SU-DHL-6 (cell line): ENCODE results near the gene KRTAP21-3.

Experiments used
- H2AFZ ChIP-seq: fragments of 200-600 bp; sonication (generic); 2 replicates; pipeline ENCODE4 v1.6.1; 2014; ENCODE audit warnings: low read depth, mild to moderate bottlenecking, moderate library complexity, mixed read lengths, antibody characterized with exemption, low read length; ENCODE audit not compliant: severe bottlenecking
- H3F3A ChIP-seq: fragments of 200-600 bp; shearing (Covaris generic); 2 replicates; pipeline ENCODE4 v1.6.0; 2016; ENCODE audit warnings: antibody characterized with exemption, mild to moderate bottlenecking; ENCODE audit not compliant: insufficient read depth
- H3K27ac ChIP-seq: fragments of 200-600 bp; sonication (generic); 2 replicates; pipeline ENCODE4 v1.5.1; 2016; ENCODE audit warnings: low read depth, mild to moderate bottlenecking, low read length, moderate library complexity, mixed read lengths
- H3K27me3 ChIP-seq: fragments of 200-600 bp; sonication (generic), shearing (Covaris generic); 2 replicates; pipeline ENCODE4 v1.6.0; 2014; ENCODE audit warnings: mild to moderate bottlenecking, low read length
- H3K36me3 ChIP-seq: fragments of 200-600 bp; sonication (generic); 2 replicates; pipeline ENCODE4 v1.6.1; 2014; ENCODE audit warnings: mild to moderate bottlenecking, low read length, mixed read lengths
- H3K4me2 ChIP-seq: fragments of 300-600, 200-600 bp; shearing (Covaris generic), sonication (generic); 2 replicates; pipeline ENCODE4 v1.6.0; 2014; ENCODE audit warnings: low read length, low read depth, mild to moderate bottlenecking; ENCODE audit not compliant: poor library complexity, severe bottlenecking
- H3K4me3 ChIP-seq: fragments of 200-600 bp; sonication (generic); 2 replicates; pipeline ENCODE4 v1.5.1; 2014; ENCODE audit warnings: antibody characterized with exemption, low read length, mild to moderate bottlenecking, mixed read lengths; ENCODE audit not compliant: insufficient read depth, poor library complexity, severe bottlenecking
- H3K79me2 ChIP-seq: fragments of 200-600 bp; sonication (generic); 2 replicates; pipeline ENCODE4 v1.6.1; 2014; ENCODE audit warnings: mild to moderate bottlenecking, low read length, moderate library complexity; ENCODE audit not compliant: insufficient read depth
- H3K9ac ChIP-seq: fragments of 200-600 bp; sonication (generic); 2 replicates; pipeline ENCODE4 v1.7.0; 2014; ENCODE audit warnings: mild to moderate bottlenecking, low read length
- H3K9me2 ChIP-seq: fragments of 200-600 bp; sonication (generic); replicated peaks from 2 replicates; pipeline ENCODE4 v1.6.1; 2014; ENCODE audit warnings: low read length; ENCODE audit not compliant: insufficient read depth
- H3K9me3 ChIP-seq: fragments of 200-600 bp; sonication (generic); 2 replicates; pipeline ENCODE4 v1.6.1; 2014; ENCODE audit warnings: low read length, mixed read lengths; ENCODE audit not compliant: insufficient read depth
- H4K20me1 ChIP-seq: fragments of 200-600 bp; sonication (generic); 2 replicates; pipeline ENCODE4 v1.6.1; 2014; ENCODE audit warnings: low read depth, mild to moderate bottlenecking, antibody characterized with exemption, low read length, moderate library complexity, mixed read lengths
- CTCF ChIP-seq: fragments of 200-600 bp; sonication (generic); IDR thresholded peaks from one replicate; pipeline ENCODE4 v1.5.1; 2017; ENCODE audit warnings: antibody characterized with exemption, mild to moderate bottlenecking, low read length, moderate library complexity; ENCODE audit not compliant: insufficient read depth, poor library complexity, severe bottlenecking
- EZH2phosphoT487 ChIP-seq: fragments of 200-600 bp; sonication (generic), shearing (Covaris generic); conservative IDR thresholded peaks from 2 replicates; pipeline ENCODE4 v1.6.1; 2018; ENCODE audit warnings: mild to moderate bottlenecking, antibody characterized with exemption, low read length, moderate library complexity, mixed read lengths

KRTAP21-3 gene

GRCh38 chr21:30726726-30727125 lies 8.1 kb upstream of the KRTAP21-3 start:
- Histone ChIP-seq H3K4me2 (no peak overlapping the region), H3K36me3 (no peaks in the 10 kb centered on the region), H3K4me3 (no peak overlapping the region), H3K27me3 (no peaks in the 10 kb centered on the region), H2AFZ (no peak overlapping the region), H3F3A (no peaks in the 10 kb centered on the region), H3K27ac (no peak overlapping the region), H3K9ac (no peak overlapping the region), H3K79me2 (no peaks in the 10 kb centered on the region), H3K9me3 (no peaks in the 10 kb centered on the region), H3K9me2 (no peaks in the 10 kb centered on the region; the same call in 1 of the 2 replicates), H4K20me1 (no peaks in the 10 kb centered on the region)
- no peak for TF ChIP-seq CTCF
- TF ChIP-seq EZH2phosphoT487: no peak

GRCh38 chr21:30719401-30719800 lies 824 bp upstream of the KRTAP21-3 start:
- Histone ChIP-seq H3K27ac (no peak overlapping the region), H3K4me3 (no peak overlapping the region), H3K9me2 (no peaks in the 10 kb centered on the region), H3K36me3 (no peaks in the 10 kb centered on the region), H3F3A (no peaks in the 10 kb centered on the region), H4K20me1 (no peaks in the 10 kb centered on the region), H3K79me2 (no peaks in the 10 kb centered on the region), H3K9me3 (no peaks in the 10 kb centered on the region), H3K4me2 (no peak overlapping the region), H2AFZ (no peak overlapping the region), H3K27me3 (no peaks in the 10 kb centered on the region), H3K9ac (no peak overlapping the region)
- TF ChIP-seq CTCF (no peak), EZH2phosphoT487 (no peak)

GRCh38 chr21:30717105-30717504 lies 1.5 kb downstream of the KRTAP21-3 start:
- Histone ChIP-seq H3K27me3 (no peaks in the 10 kb centered on the region), H3K4me3 (no peak overlapping the region), H3K9me2 (no peaks in the 10 kb centered on the region), H3K4me2 (no peak overlapping the region), H2AFZ (no peak overlapping the region), H3K9me3 (no peaks in the 10 kb centered on the region), H3F3A (no peaks in the 10 kb centered on the region), H3K27ac (no peak overlapping the region), H3K9ac (no peak overlapping the region), H4K20me1 (no peaks in the 10 kb centered on the region), H3K36me3 (no peaks in the 10 kb centered on the region), H3K79me2 (no peaks in the 10 kb centered on the region)
- TF ChIP-seq CTCF (no peak), EZH2phosphoT487 (no peak)
